GM21737 (cell line): ENCODE measurements around the gene RARG.

Experiments
- ATAC-seq: cut with Tn5 transposase; IDR thresholded peaks from one replicate; pipeline ENCODE4 v1.9.1; 2021; ENCODE audit warnings: mild to moderate bottlenecking, moderate library complexity; ENCODE audit not compliant: unreplicated experiment

Gene RARG

GRCh38 chr12:53224061-53224896 is 7.7 kb downstream of the RARG start:
- no peak for ATAC-seq

GRCh38 chr12:53223389-53224060 is 8.5 kb downstream of the RARG start:
- ATAC-seq: no peak

GRCh38 chr12:53222806-53223261 is 9.2 kb downstream of the RARG start:
- no peak for ATAC-seq

- ATAC-seq: no peak
Observed at GRCh38 chr12:53222170-53222721, 9.8 kb downstream of the RARG start.

GRCh38 chr12:53221203-53222080 is 10.6 kb downstream of the RARG start:
- ATAC-seq: peak; percentile 30

GRCh38 chr12:53220694-53221202 is 11.3 kb downstream of the RARG start:
- ATAC-seq: peak; percentile 47

- ATAC-seq: peak; percentile 27
Observed at GRCh38 chr12:53219956-53220693, 11.9 kb downstream of the RARG start.

GRCh38 chr12:53219292-53219955 is 12.6 kb downstream of the RARG start:
- no peak for ATAC-seq

- ATAC-seq: no peak
Observed at GRCh38 chr12:53218551-53219291, 13.3 kb downstream of the RARG start.

GRCh38 chr12:53217931-53218307 is 14.1 kb downstream of the RARG start:
- ATAC-seq: no peak

- ATAC-seq: no peak
Observed at GRCh38 chr12:53217051-53217930, 14.7 kb downstream of the RARG start.

GRCh38 chr12:53215497-53215896 is 16.5 kb downstream of the RARG start:
- ATAC-seq: no peak

GRCh38 chr12:53214687-53215455 is 17.1 kb downstream of the RARG start:
- ATAC-seq: no peak

GRCh38 chr12:53214221-53214620 is 17.8 kb downstream of the RARG start:
- ATAC-seq: no peak

GRCh38 chr12:53213348-53213747 is 18.7 kb downstream of the RARG start:
- ATAC-seq: no peak

GRCh38 chr12:53212931-53213330 is 19.1 kb downstream of the RARG start:
- no peak for ATAC-seq
